Endodermal cell (in vitro differentiated cells): ENCODE results near the gene GJA8. TPM values are rescaled to one million over a fixed set of nuclear protein-coding genes. Genes with fewer than 3 reads are reported as not detected.

Source experiments
- DNase-seq: peaks from one replicate; pipeline ENCODE4 v3.0.0-alpha.2; 2017
- H3K27ac ChIP-seq: 2 replicates; pipeline ENCODE4 v1.5.1; 2013; ENCODE audit warnings: mild to moderate bottlenecking, low read depth, low read length, moderate library complexity
- H3K27me3 ChIP-seq: 2 replicates; pipeline ENCODE4 v1.6.1; 2013; ENCODE audit warnings: mild to moderate bottlenecking, low read length, moderate library complexity; ENCODE audit not compliant: insufficient read depth, control insufficient read depth, poor library complexity, severe bottlenecking
- H3K36me3 ChIP-seq: 2 replicates; pipeline ENCODE4 v1.7.0; 2013; ENCODE audit warnings: mild to moderate bottlenecking, low read length, moderate library complexity; ENCODE audit not compliant: control insufficient read depth, insufficient read depth
- H3K4me1 ChIP-seq: one replicate; pipeline ENCODE4 v1.7.0; 2013; ENCODE audit warnings: low read length; ENCODE audit not compliant: control insufficient read depth, insufficient read depth
- H3K4me3 ChIP-seq: 2 replicates; pipeline ENCODE4 v1.5.1; 2013; ENCODE audit warnings: mild to moderate bottlenecking, low read length, moderate library complexity
- H3K9ac ChIP-seq: 2 replicates; pipeline ENCODE4 v1.6.1; 2013; ENCODE audit warnings: mild to moderate bottlenecking, low read length, moderate library complexity; ENCODE audit not compliant: poor library complexity, severe bottlenecking; ENCODE audit errors: extremely low read depth
- H3K9me3 ChIP-seq: 2 replicates; pipeline ENCODE4 v1.6.1; 2013; ENCODE audit warnings: mild to moderate bottlenecking, low read length, moderate library complexity; ENCODE audit not compliant: control insufficient read depth
- H3K27ac Mint-ChIP-seq: 2 replicates; pipeline ENCODE4 v1.8.0; 2020; ENCODE audit warnings: mixed read lengths
- H3K27me3 Mint-ChIP-seq: 2 replicates; pipeline ENCODE4 v1.8.0; 2021; ENCODE audit warnings: mild to moderate bottlenecking, mixed read lengths; ENCODE audit not compliant: insufficient read depth
- H3K36me3 Mint-ChIP-seq: 2 replicates; pipeline ENCODE4 v1.8.0; 2020; ENCODE audit warnings: low read depth, mixed read lengths
- H3K4me1 Mint-ChIP-seq: 2 replicates; pipeline ENCODE4 v1.8.0; 2020; ENCODE audit warnings: mixed read lengths
- H3K4me3 Mint-ChIP-seq: 2 replicates; pipeline ENCODE4 v1.8.0; 2020; ENCODE audit warnings: mild to moderate bottlenecking, moderate library complexity, mixed read lengths
- H3K9me3 Mint-ChIP-seq: 2 replicates; pipeline ENCODE4 v1.8.0; 2020; ENCODE audit warnings: mild to moderate bottlenecking, mixed read lengths
- CTCF ChIP-seq: fragments of 200-600 bp; sonication (generic); conservative IDR thresholded peaks from 2 replicates; pipeline ENCODE4 v1.5.0; 2021; ENCODE audit warnings: antibody characterized with exemption, mild to moderate bottlenecking
- WGBS, 2 experiments: methylation state at CpG; one replicate each; pipeline versions ENCODE4 v1.1.5 to v1.1.7; 2013; ENCODE audit warnings: missing lambda C conversion rate in 2 of 2, mixed read lengths in 1 of 2; ENCODE audit not compliant: insufficient coverage in 1 of 2, insufficient read length in 1 of 2; 5-methylcytosine and 5-hydroxymethylcytosine counted together
- total RNA-seq, 2 donors: library from RNA; stranded (reverse); fragmentation: NEBNext Ultra II Directional in 1 of 2; extraction: Animal tissue kit (Norgen Biotek cat#: 25700) in 1 of 2; gene quantifications; 2 replicates in 1 of 2; 3 replicates in 1 of 2; pipeline ENCODE4 v1.2.1, GENCODE V29; 2021

The GJA8 gene
- total RNA-seq, 2 donors from 2014 or later = not detected

- Mint-ChIP-seq H3K36me3 (no peaks in the 10 kb centered on the region), H3K4me3 (no peak overlapping the region), H3K4me1 (peaks cover 10% of the 10 kb centered on the region), H3K27me3 (peaks cover 35% of the 10 kb centered on the region), H3K27ac (no peak overlapping the region), H3K9me3 (no peaks in the 10 kb centered on the region)
- no peaks in the 10 kb centered on the region for H3K9me3 ChIP-seq
- peak; percentile 97 for TF ChIP-seq CTCF
- H3K4me3 ChIP-seq = no peak overlapping the region
- H3K4me1 ChIP-seq = no peaks in the 10 kb centered on the region
- H3K27ac ChIP-seq = no peak overlapping the region
- WGBS, 2 experiments = 3 to 14% methylated on average over 2 to 12 of the region's 12 CpGs
- H3K27me3 ChIP-seq = peaks cover 32% of the 10 kb centered on the region
- no peak overlapping the region for H3K9ac ChIP-seq
- DNase-seq = peak; percentile 96
- no peaks in the 10 kb centered on the region for H3K36me3 ChIP-seq
These were observed 12.3 kb upstream of the GJA8 start for GRCh38 chr1:147890177-147890790.

GRCh38 chr1:147891088-147891487 lies 11.5 kb upstream of the GJA8 start:
- Histone ChIP-seq H3K4me1 (no peaks in the 10 kb centered on the region), H3K27me3 (peaks cover 24% of the 10 kb centered on the region), H3K9ac (no peak overlapping the region), H3K4me3 (no peak overlapping the region), H3K27ac (no peak overlapping the region), H3K9me3 (no peaks in the 10 kb centered on the region), H3K36me3 (no peaks in the 10 kb centered on the region)
- no peak for TF ChIP-seq CTCF
- Mint-ChIP-seq H3K9me3 (no peaks in the 10 kb centered on the region), H3K4me3 (no peak overlapping the region), H3K36me3 (no peaks in the 10 kb centered on the region), H3K27me3 (peaks cover 28% of the 10 kb centered on the region), H3K4me1 (peaks cover 10% of the 10 kb centered on the region), H3K27ac (no peak overlapping the region)
- DNase-seq = no peak
- WGBS, 2 experiments = 72 to 87% methylated on average over 4 to 5 of the region's 5 CpGs

GRCh38 chr1:147892216-147892615 lies 10.4 kb upstream of the GJA8 start:
- 77 to 88% methylated on average over 5 of the region's 5 CpGs for WGBS, 2 experiments
- Histone ChIP-seq H3K4me1 (no peaks in the 10 kb centered on the region), H3K36me3 (no peaks in the 10 kb centered on the region), H3K27me3 (peaks cover 17% of the 10 kb centered on the region), H3K4me3 (no peak overlapping the region), H3K9ac (no peak overlapping the region), H3K9me3 (no peaks in the 10 kb centered on the region), H3K27ac (no peak overlapping the region)
- H3K9me3 Mint-ChIP-seq = no peaks in the 10 kb centered on the region
- no peak overlapping the region for H3K27ac Mint-ChIP-seq
- H3K36me3 Mint-ChIP-seq = no peaks in the 10 kb centered on the region
- no peak for TF ChIP-seq CTCF
- H3K27me3 Mint-ChIP-seq = peaks cover 21% of the 10 kb centered on the region
- peaks cover 10% of the 10 kb centered on the region for H3K4me1 Mint-ChIP-seq
- H3K4me3 Mint-ChIP-seq = no peak overlapping the region
- peak; percentile 65 for DNase-seq
